HCT116 (cell line): ENCODE results near the gene TSKU. TPM values are rescaled to one million over a fixed set of nuclear protein-coding genes. Genes with fewer than 3 reads are reported as not detected.

Experiments
- ATAC-seq: fragments of 200-7000 bp; cut with Tn5 transposase; 2 replicates; pipeline ENCODE4 v1.9.1; 2020; ENCODE audit warnings: mild to moderate bottlenecking, moderate library complexity
- BruUV-seq: library from RNA; stranded (reverse); fragments of 400-500 nt; replicated peaks from 2 replicates; lab custom pipeline; 2021; lab: Mats Ljungman, UMichigan
- CTCF ChIA-PET: fragments of 300-600 bp; sonication (Branson Sonifier 250); formaldehyde crosslinking; loops from one replicate; lab custom pipeline; 2021; ENCODE audit warnings: antibody characterized with exemption; lab: Charles Lee
- POLR2A ChIA-PET: fragments of 300-600, 350-600 bp; sonication (Branson Sonifier 250); formaldehyde crosslinking; loops from one replicate; lab custom pipeline; 2021; ENCODE audit warnings: antibody characterized with exemption; lab: Charles Lee
- RAD21 ChIA-PET, 2 experiments: fragments of 300-600 bp; sonication (Branson Sonifier 250); formaldehyde crosslinking; loops; one replicate each; lab custom pipeline; 2023; ENCODE audit warnings: low total read pairs in 2 of 2; ENCODE audit not compliant: uncharacterized antibody in 2 of 2, unreplicated experiment in 2 of 2, low non-redundant PET in 1 of 2; lab: Charles Lee
- DNase-seq: peaks from one replicate; pipeline ENCODE4 v3.0.0-alpha.2; 2010; ENCODE audit warnings: low read depth, low spot score
- H2AFZ ChIP-seq: fragments of 200-600 bp; shearing (Covaris generic), sonication (generic); 2 replicates; pipeline ENCODE4 v1.6.1; 2017; ENCODE audit warnings: low read depth, mixed run types, mixed read lengths, antibody characterized with exemption, low read length; ENCODE audit not compliant: poor library complexity, severe bottlenecking
- H3K27ac ChIP-seq: 2 replicates; pipeline ENCODE4 v1.5.1; 2012; ENCODE audit warnings: low read depth, low read length
- H3K27me3 ChIP-seq: fragments of 200-600 bp; sonication (generic); 2 replicates; pipeline ENCODE4 v1.6.1; 2016; ENCODE audit warnings: mixed run types, low read length, mixed read lengths; ENCODE audit not compliant: insufficient read depth
- H3K36me3 ChIP-seq, 2 experiments: fragments of 200-500 bp in 1 of 2; fragments of 200-600 bp in 1 of 2; sonication (Bioruptor generic) in 1 of 2; sonication (generic) in 1 of 2; 2 replicates each; pipeline versions ENCODE4 v1.5.1 to v1.6.1; 2014 to 2016; ENCODE audit warnings: low read length in 2 of 2, inconsistent platforms in 1 of 2, mixed read lengths in 1 of 2, mixed run types in 1 of 2; ENCODE audit not compliant: insufficient read depth in 2 of 2, control insufficient read depth in 1 of 2
- H3K4me1 ChIP-seq, 2 experiments: fragments of 200-600 bp in 1 of 2; sonication (generic) in 1 of 2; 2 replicates each; pipeline versions ENCODE4 v1.5.1 to v1.6.1; 2012 to 2017; ENCODE audit warnings: low read length in 2 of 2, inconsistent platforms in 1 of 2, mild to moderate bottlenecking in 1 of 2, mixed read lengths in 1 of 2, mixed run types in 1 of 2, moderate library complexity in 1 of 2; ENCODE audit not compliant: insufficient read depth in 2 of 2, control insufficient read depth in 1 of 2
- H3K4me2 ChIP-seq: fragments of 200-600 bp; sonication (generic); 2 replicates; pipeline ENCODE4 v1.6.1; 2017; ENCODE audit warnings: mixed run types, low read length, mixed read lengths
- H3K4me3 ChIP-seq, 2 experiments: fragments of 200-600 bp in 1 of 2; sonication (generic) in 1 of 2; replicated peaks in 1 of 2; 2 replicates each; pipeline ENCODE4 v1.5.1; 2011 to 2016; ENCODE audit warnings: low read length in 2 of 2, control low read depth in 1 of 2, low read depth in 1 of 2, mild to moderate bottlenecking in 1 of 2, mixed read lengths in 1 of 2, mixed run types in 1 of 2
- H3K79me2 ChIP-seq: fragments of 200-600 bp; sonication (generic); 2 replicates; pipeline ENCODE4 v1.6.1; 2017; ENCODE audit warnings: mild to moderate bottlenecking, mixed run types, low read length, moderate library complexity, mixed read lengths; ENCODE audit not compliant: insufficient read depth
- H3K9ac ChIP-seq: fragments of 200-600 bp; sonication (generic); 2 replicates; pipeline ENCODE4 v1.6.1; 2016; ENCODE audit warnings: low read length, mixed read lengths
- H3K9me2 ChIP-seq: fragments of 200-600 bp; sonication (generic), shearing (Covaris generic); 2 replicates; pipeline ENCODE4 v1.6.1; 2017; ENCODE audit warnings: mixed run types, mild to moderate bottlenecking, moderate library complexity; ENCODE audit not compliant: insufficient read depth
- H3K9me3 ChIP-seq, 2 experiments: fragments of 200-500 bp in 1 of 2; fragments of 200-600 bp in 1 of 2; sonication (Bioruptor generic) in 1 of 2; sonication (generic) in 1 of 2; 2 replicates each; pipeline ENCODE4 v1.6.1; 2014 to 2017; ENCODE audit warnings: low read length in 2 of 2, mixed read lengths in 2 of 2, inconsistent platforms in 1 of 2, low read depth in 1 of 2, mild to moderate bottlenecking in 1 of 2, mixed run types in 1 of 2, moderate library complexity in 1 of 2; ENCODE audit not compliant: control insufficient read depth in 1 of 2, insufficient read depth in 1 of 2
- H4K20me1 ChIP-seq: fragments of 200-600 bp; sonication (generic), shearing (Covaris generic); 2 replicates; pipeline ENCODE4 v1.6.1; 2017; ENCODE audit warnings: mixed run types, mild to moderate bottlenecking, moderate library complexity; ENCODE audit not compliant: insufficient read depth
- EZH2phosphoT487 ChIP-seq: fragments of 200-600 bp; IDR thresholded peaks from 2 replicates; pipeline ENCODE4 v1.6.1; 2018; ENCODE audit warnings: antibody characterized with exemption, borderline replicate concordance
- FOSL1 ChIP-seq: IDR thresholded peaks from 2 replicates; pipeline ENCODE4 v1.6.1; 2012; ENCODE audit warnings: low read depth
- POLR2A ChIP-seq: IDR thresholded peaks from 2 replicates; pipeline ENCODE4 v1.7.0; 2011; ENCODE audit warnings: borderline replicate concordance; ENCODE audit not compliant: insufficient read depth, insufficient read length; ENCODE audit errors: extremely low read depth
- SP1 ChIP-seq: IDR thresholded peaks from 2 replicates; pipeline ENCODE4 v1.6.1; 2012; ENCODE audit warnings: low read depth
- ZFX ChIP-seq: fragments of 450-650 bp; IDR thresholded peaks from 2 replicates; pipeline ENCODE4 v1.6.1; 2017
- intact Hi-C: fragments of 100-400 bp; cut with micrococcal nuclease; formaldehyde crosslinking; loops from 2 replicates; pipeline ENCODE4 v1.10.0; 2022
- total RNA-seq: library from RNA; stranded (reverse); gene quantifications from one replicate; pipeline ENCODE4 v1.2.1, GENCODE V29; 2021; ENCODE audit not compliant: unreplicated experiment
- TF ChIP-seq, protein P1 (sequence below): IDR thresholded peaks from 2 replicates; pipeline ENCODE4 v1.6.1; 2011; ENCODE audit warnings: mild to moderate bottlenecking, low read length, moderate library complexity; ENCODE audit not compliant: insufficient replicate concordance; ENCODE audit errors: extremely low read depth

TSKU gene
- total RNA-seq, 1 experiment from 2014 or later: 21.9 TPM

DNA sequence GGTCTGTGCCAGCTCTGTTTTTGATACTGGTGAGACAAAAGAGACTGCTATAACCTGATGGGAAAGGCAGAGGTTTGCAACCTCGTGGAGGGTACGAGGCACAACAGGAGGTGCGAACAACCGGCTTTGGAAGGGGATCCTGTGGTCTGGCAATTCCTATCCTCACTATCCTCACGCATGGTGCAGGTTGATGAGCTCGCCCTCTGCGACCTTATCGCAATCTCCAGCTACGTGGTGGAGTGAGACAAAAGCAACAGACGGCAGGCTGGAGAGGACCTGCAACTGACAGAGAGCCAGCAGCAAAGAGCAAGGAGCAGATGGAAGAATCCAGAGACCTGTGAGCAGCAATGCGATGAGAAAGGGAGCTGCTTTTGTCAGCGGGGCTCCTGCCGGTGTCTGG, 47.3 kb upstream of the TSKU start (continued):
- TF ChIP-seq SP1: no peak
- no peak for TF ChIP-seq EZH2phosphoT487
- TF ChIP-seq POLR2A: no peak
- TF ChIP-seq, protein P1, sequence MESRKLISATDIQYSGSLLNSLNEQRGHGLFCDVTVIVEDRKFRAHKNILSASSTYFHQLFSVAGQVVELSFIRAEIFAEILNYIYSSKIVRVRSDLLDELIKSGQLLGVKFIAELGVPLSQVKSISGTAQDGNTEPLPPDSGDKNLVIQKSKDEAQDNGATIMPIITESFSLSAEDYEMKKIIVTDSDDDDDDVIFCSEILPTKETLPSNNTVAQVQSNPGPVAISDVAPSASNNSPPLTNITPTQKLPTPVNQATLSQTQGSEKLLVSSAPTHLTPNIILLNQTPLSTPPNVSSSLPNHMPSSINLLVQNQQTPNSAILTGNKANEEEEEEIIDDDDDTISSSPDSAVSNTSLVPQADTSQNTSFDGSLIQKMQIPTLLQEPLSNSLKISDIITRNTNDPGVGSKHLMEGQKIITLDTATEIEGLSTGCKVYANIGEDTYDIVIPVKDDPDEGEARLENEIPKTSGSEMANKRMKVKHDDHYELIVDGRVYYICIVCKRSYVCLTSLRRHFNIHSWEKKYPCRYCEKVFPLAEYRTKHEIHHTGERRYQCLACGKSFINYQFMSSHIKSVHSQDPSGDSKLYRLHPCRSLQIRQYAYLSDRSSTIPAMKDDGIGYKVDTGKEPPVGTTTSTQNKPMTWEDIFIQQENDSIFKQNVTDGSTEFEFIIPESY: no peak
- no peak for TF ChIP-seq FOSL1

DNA sequence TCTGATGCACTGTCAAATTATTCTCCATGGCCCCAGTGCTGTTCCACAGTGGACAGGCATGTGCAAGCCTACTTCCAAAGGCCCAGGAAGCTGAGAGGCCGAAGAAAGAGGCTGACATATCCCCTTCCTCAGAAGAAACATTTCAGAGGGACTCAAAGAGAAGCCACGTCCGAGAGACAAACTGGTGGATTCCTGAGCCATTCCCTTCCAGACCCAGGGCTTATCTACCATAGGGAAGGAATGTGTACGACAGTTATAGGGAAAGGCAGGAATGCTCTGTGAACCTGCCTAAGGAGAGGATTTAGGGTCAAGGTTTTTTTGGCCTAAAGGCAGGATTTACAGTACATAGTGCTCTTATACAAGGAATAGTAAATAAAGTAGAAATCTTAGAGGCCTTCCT, 46.9 kb upstream of the TSKU start:
- no peaks in the 10 kb centered on the region for H4K20me1 ChIP-seq
- ChIA-PET CTCF (interaction anchor here (1.6 to 3.3 kb wide), 2 partner anchors 14 to 183 kb away, joined by 7 to 64 read pairs; no protein-coding TSS in a partner anchor), POLR2A (interaction anchor here (0.5 kb wide), 1 partner anchor 10 kb away, joined by 3 read pairs; no protein-coding TSS in a partner anchor), RAD21 (no interaction called here)
- no peak for DNase-seq
- H3K9ac ChIP-seq: no peak overlapping the region
- no peaks in the 10 kb centered on the region for H3K27me3 ChIP-seq
- no peak overlapping the region for H2AFZ ChIP-seq
- no TSS peak for BruUV-seq
- ATAC-seq: no peak
- no peaks in the 10 kb centered on the region for H3K4me1 ChIP-seq
- no peak for TF ChIP-seq ZFX
- H3K9me3 ChIP-seq: no peaks in the 10 kb centered on the region
- no peaks in the 10 kb centered on the region for H3K79me2 ChIP-seq
- no peak overlapping the region for H3K4me3 ChIP-seq
- no peaks in the 10 kb centered on the region for H3K36me3 ChIP-seq
- H3K4me2 ChIP-seq: no peak overlapping the region
- H3K9me2 ChIP-seq: no peaks in the 10 kb centered on the region
- intact Hi-C loops: no loop called here
- no peak overlapping the region for H3K27ac ChIP-seq
